NCI-H510A treated with DMSO at 0.1 percent for 48 hours (cell line): ENCODE results near the gene SMC6.

Experiments used
- DNase-seq: peaks from one replicate; lab custom pipeline; 2025; lab: John Stamatoyannopoulos, UW

Gene SMC6

DNA sequence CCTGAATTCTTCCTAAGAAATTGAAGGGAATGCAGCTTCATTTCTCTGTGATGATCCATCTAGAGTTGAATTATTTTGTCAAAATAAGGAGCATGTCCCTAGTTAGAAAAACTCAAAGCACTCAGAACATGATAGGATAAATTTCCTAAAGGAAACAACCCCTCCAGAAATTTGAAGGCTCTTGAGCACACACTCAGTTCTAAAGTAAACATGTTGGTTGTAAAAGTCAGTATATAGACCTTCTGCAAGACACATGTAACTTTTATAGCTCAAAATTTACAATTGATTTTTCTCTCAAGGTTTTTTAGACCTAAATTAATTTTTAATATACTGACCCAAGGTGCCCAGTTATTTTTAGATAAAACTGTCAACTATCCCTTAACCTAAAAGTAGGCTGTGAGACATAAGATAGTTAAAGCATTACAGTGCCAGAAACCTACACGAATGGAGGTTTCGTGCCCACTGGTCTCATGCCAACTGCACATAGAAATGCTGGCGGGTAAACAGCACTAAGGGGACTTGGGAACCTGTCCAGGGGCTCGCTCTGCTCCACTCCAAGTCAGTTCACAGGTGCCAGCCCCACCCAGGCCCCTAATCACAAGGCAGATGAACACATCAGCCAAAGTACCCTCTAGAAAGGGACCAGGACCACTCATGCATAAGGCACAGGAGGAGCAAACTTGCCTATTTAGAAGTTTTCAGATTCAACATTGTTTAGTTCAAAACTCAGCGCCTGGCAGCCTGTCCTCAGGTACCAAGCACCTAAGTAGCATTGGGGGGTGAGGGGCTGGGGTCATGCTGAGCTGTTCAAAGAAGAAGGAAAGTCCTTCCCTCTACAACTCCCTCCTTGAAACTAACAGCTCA is 106.5 kb downstream of the SMC6 start:
- DNase-seq: peak; percentile 51

DNA sequence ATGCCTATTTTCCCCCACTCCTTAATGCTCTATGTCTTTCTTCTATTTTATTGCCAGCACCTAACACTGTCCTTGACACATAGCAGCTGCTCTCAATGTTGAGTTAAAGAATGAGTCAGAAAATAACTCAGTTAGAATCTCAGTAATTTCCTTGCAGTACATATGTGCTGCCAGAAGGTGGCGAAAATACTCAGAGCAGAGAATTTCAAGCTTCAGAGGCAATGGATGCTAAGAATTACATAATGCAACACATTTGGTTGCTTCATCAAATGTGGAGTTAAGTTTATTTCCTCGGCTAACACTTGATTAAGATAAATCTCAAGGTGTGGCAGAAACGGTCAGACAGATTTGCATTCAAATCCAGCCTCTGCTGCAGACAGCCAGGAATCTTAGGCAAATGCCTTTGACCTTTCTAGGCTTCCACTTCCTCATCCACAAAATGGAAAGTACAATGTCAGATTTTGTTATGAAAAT is 107.5 kb downstream of the SMC6 start:
- peak; percentile 78 for DNase-seq

DNA sequence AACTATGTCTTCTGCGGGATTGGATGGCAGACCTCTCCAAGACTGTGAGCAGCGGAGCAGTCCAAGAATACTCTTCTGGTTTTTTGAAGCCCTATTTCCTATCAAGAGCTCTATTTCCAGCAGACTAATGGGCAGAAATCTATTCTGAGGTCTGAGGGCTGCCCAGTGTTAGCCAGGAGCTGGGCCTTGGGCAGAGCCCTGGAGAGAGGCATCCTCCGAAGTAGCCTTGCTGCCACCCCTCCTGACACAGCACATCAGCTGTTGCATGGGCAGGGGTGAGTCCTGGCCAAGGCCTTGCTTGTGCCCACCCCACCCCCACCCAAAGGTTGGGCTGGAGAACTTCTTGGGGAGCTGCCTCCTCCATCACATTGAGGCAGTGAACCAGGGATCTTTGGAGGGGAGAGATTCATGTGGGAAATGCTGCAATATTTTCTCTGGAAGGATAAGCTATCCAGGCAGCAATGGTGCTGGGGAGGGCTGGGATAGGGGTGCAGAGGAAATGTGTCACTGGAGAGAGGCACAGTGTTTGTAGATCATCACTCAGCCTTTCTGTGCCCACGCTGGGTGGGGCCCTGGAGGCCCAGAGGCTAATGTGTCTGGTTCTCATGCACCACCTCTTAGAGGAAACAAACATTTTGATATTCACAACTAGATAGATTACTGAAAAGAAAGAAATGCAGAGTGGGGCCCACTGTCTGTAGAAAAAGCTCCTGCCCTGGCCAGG is 108.5 kb downstream of the SMC6 start:
- no peak for DNase-seq

DNA sequence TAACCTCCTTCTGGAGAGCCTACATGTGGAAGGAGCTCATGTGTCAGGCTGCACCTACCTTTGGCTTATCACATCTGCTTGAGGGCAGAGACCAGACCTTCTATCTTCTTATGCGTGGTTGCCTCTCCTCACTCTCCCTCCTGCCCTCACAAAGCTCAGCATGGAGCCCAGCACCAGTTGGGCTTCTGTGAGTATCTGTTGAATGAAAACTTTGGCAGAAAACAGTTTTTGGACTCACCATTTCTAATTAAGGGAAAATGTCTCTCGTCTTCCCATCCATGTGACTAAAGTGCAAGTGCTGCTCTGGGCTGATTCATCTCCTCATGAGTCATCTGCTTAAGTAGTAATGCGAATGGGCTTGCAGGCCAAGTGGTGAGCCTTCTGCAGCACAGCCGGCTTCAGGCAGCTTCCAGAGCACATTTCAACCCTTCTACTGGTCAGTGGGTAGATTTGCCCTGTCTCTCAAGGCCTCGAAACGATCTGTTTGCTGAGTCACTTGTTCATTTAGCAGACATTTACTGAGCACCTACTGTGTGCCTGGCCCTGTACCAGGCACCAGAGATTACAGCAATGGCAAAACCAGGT is 110.5 kb downstream of the SMC6 start:
- DNase-seq: no peak

DNA sequence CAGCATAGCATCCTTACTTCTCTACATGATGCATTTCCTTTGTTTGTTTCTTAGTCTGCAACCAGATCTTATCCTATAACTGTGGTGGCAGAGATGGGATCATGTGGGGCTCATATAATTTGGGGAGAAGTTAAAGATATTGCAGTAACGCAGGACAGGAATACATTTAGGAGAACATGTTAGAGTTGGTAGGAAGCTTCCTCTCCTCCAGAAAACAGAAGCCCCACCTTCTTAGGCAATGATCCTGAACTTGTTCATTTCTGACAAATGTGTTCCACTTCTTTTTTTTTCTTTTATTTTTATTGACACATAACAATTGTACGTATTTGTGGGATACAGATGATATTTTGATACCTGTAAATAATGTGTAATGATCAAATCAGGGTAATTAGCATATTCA is 113.2 kb downstream of the SMC6 start:
- no peak for DNase-seq

DNA sequence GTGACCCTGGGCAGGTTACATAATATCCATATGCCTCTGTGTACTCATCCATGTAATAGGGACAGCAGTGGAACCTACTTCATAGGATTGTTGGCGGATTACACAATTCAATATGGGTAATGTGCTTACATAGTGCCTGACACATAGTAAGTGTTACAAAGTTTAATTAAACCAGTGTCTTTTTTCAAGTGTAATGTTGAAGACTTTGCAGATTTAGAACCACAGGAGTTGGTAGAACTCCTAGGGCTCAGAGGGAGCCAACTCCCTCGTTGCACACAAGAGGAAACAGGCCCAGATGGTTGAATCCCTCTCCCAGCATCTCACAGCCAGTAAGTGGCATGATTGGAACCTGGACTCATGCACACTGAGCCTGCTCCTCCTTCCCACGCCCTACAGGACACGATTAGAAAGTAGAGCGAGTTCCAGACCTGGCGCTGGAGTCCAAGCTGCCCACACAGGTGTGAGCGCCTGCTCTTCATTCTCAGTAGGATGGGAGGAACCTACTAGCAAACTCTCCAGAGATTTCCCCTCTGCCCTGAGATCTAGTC is 115.3 kb downstream of the SMC6 start:
- DNase-seq: no peak

DNA sequence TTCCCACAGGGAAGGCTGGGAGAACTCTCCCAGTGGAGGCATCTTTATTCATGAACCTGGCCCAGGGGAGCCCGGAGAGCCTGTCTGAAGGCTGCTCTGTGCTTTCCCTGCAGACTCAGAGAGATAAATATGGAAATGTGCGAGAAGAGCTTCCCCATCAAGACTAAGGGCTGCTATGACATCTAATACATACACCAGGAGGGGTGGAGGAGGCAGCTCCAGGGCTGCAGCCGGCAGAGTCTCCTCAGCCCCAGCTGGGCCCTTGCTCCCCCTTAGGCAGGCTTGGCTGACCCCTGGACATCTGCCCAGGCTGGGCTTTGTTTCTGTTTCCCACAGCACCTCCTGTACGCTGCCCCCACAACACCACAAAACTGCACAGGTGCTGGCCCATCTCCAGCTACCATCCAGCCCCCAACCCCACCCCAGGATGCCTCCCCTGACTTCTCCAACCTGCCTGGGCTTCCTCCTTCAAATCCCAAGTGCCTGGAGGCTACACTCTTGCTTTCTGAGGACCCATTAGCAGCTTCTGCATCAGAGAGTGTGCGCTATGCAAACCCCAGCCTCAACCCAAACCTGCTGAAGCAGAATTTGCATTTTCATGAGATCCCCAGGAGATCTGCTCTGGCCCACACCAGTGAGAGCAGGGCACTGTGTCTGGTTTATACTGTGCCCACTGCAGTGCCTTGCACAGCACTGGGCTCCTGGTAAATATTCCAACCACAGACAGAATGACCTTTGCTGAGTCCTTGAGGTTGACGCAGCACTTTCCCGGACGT is 116.3 kb downstream of the SMC6 start:
- no peak for DNase-seq

DNA sequence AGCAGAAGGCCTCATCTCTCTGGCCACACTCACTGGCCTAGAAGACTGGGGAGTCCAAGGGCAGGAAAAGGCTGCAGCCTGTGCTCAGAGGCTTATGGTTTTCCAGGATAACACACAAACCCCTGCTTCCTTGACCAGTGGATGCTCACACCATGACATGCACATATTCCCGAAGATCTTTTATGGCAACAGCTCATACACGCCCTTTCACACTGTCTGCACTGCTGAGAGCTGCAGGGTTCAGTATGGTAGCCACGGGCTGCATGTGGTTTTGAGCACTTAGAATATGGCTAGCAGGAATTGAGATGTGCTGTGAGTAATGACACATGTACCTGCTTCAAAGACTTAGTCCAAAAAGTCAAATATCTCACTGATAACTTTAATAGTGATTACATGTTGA is 117.4 kb downstream of the SMC6 start:
- no peak for DNase-seq

DNA sequence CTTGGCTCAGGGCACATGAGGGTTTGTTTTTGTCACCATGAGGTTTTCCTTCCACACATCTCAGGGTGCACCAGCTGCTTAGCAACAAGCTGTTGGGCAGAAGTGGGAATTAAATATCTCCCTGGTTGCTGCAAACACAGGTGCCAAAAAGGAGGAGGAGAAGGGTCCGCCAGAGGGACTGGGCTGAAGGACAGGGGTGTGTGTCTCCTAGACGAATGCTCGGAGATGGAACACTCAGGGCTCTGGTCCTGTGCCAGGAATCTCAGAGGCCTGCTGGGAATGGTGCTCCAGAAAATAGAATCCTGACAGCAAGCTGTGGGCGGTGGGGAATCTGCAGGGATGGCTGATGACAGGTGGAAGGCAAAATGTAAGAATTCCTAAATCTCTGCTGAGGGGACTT is 118.6 kb downstream of the SMC6 start:
- DNase-seq: no peak

DNA sequence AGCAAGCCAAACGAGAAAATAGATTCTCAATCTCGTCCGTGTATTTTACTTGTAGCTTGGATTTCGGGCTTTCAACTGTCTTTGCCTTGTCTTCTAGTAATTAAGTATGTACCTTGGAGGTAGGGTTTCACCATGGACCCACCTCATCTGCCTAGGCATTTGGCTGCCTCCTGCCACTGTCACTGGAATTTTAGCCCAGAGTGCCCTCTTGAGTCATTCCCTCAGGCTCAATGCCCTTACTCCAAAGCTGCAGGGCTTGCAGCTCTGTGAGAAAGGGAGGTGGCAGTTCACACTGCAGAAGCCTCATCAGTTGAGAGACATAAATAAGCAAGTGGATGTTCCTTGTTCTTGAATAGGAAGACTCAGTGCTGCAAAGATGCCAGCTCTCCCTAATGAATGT is 123.5 kb downstream of the SMC6 start:
- DNase-seq: no peak

DNA sequence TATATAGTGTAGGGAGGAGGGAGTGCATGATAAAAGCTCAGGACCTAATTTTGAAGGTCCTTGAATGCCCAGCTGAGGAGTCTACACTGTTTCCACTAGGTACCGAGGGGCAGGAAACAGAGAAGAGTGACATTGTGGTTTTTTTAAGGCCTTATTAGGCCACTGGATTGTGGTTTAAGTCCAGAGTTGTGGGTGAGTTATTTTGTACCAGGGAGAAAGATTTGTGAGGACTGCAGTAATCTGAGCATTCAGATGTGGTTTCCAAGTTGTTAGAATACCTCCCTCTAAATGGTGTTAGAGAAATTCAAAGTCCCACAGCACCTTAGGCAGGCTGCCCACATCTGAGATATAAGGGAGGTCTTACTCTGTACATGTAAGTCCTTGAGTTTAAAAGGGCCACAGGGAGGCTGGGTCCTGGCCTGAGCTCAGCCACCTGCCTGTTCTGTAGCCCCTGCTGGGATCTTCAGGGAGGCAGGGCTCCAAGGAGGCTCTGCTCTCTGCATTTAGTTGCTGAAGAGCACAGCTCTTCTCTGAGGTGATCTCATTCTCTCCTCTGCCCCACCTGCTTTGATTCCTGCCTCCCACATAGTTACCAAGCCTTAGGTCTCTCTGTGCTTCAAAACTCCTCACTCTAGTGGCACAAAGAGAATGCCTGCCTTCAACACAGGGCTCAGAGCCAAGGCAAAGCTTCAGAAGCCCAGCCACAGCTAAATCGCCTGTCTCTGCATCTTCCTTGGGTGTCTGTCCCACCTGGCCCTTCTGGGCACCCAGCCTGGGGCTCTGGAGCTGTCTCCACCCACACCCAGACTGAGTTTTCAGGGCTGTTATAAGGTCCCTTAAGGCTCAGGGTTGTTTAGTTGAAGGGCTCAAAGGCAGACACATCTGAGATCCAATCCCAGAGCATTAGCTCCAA is 125.0 kb downstream of the SMC6 start:
- no peak for DNase-seq

DNA sequence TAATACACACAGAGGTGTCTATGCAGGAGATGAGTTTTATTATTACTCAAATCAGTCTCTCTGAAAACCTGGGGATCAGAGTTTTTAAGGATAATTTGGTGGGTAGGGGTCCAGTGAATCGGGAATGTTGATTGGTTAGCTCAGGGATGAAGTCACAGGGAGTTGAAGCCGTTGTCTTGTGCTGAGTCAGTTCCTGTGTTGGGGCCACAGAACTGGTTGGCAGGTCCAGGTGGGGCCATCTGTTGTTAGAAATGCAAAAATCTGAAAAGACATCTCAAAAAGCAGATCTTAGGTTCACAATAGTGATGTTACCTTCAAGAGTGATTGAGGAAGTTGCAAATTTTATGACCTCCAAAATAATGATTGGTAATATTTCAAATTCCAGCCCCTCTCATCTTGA is 126.2 kb downstream of the SMC6 start:
- DNase-seq: no peak

DNA sequence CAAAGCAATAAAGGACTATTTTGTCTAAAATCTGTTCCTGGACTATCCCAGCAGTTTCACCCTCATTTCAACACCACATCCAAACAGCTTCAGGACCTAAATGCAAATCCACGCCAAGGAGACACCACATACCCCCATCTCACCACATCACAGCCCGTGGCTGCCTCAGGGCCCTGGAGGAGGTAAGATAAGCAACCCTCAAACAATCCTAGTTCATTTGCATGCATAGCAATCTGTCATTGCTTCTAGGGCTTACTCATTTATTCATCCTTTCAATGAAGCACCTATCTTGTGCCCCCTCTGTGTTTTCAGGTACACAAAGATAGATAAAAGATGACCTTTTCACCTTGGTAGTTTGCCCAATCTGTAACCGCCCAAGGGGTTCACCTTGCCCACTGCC is 126.6 kb downstream of the SMC6 start:
- DNase-seq: no peak

DNA sequence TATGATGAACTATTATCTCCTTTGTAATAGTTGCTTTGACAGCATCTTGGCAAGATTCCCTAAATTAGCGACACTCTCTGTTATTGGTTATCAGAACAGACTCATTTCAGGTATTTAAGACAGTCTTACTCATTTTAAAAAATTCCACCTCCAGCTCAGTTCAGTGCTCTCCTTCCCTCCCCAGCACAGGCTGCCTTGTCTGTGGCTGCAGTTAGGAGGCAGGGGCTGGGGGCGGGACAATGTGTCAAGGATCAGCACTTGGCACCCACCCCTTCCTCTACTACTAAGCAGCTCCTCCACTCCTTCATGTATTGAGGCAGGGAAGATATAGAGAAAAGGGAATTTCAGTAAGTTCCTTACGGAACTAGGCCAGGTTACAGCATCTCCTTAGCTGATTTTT is 128.2 kb downstream of the SMC6 start:
- no peak for DNase-seq

DNA sequence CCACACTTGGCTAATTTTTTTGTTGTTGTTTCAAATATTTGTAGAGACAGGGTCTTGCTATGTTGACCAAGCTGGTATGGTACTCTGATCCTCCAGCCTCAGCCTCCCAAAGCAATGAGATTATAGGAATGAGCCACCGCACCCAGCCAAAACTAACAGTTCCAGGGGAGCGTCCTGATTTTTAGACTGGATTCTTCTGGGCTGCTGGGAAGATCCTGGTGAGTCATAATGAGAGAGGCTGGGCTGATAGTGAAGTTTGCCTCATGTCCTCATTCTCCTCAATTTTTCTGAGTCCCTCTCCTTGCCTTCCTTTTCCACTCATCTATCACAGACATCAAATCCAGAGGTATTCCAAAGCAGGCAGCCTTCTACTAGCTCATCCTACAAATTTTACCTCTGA is 131.8 kb downstream of the SMC6 start:
- no peak for DNase-seq

DNA sequence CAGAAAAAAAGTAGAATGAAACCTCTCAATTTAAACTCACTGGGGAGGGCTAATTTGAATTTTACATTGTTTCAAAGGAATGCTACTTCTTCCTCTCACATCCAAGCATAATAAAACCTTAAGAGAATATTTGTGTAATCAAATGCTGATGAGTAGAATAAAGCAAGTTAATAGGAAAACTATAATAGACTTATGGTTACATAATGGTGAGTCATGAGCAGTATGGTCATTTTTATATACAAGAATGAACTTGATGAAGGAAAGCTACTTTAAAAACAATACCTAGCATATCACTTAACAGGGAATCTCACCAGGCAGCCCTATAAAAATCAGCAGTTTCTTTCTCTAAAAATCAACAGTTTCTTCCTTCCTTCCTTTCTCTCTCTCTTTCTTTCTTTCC is 132.8 kb downstream of the SMC6 start:
- no peak for DNase-seq

DNA sequence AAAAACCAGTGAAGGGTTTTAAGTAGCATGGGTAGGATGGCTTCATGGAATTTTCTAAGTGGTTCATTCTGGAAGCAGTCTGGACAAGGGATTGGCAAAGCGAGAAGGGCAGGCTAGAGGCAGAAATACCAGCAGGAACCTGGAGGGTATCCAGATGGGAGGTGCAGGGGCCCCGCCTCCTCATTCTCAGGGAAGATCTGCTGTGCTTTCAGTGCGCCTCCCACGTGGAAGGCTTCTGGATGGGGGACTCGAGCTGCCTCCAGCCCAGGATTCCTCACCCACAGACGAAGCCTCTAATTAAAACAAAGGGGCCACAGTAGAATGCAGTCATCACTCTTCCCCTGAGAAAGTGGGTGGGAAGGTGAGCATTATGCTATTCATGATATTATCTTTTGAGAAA is 133.3 kb downstream of the SMC6 start:
- DNase-seq: no peak

DNA sequence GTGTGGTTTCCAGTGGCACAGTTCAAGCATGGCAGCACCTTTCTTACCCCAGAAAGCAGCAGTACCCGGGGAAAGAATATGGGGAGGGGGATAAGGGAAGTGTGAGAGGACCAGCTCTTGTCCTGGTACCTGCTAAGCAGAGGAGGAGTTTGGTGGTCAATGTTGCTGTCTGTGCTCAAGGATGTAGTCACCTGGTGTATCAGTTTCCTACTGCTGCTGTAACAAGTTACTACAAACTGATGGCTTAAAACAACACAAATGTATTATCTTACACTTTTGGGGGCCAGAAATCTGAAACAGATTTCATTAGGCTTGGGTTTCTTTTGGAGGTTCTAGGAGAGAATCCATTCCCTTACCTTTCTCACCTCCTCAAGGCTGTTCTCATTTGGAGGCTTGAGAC is 135.7 kb downstream of the SMC6 start:
- DNase-seq: no peak

DNA sequence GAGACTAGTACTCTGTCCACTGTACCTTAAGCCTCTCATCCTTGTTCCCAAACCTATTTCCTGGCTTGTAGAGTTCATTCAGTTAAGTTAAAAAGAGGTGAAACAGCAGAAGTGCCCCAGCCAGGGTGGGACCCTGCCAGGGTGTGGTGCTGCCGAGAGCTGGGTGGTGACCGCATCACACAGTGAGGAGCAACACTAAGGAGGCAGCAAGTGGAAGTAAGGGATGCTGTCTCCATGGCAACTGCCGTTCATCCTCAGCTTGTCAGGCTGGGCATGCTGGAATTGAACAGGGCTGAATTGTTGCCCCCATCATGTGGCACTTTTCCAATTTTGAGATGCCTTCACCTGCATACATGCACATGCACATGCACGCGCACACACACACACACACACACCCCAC is 136.1 kb downstream of the SMC6 start:
- no peak for DNase-seq

DNA sequence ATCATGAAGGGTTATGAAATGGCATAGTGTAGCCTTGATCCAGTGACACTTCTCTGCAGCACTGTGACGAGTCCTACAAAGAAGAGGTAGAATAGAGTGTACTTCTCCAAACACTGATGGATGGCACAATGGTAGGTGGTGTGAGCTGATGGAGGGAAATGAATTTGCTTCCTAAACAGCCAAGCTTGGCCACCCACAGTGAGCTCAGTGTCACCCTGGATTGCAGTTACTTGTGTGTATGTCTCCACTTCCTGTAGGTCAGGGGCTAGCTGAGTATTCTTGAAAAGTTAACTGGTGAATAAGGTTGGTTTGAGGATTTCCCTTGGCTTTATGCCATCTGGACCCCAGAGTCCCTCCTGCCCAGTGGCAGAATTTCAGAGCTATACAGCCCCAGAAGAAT is 137.2 kb downstream of the SMC6 start:
- DNase-seq: no peak
